HepG2 (cell line): Measurements from ENCODE around the gene MGAT5. TPM values are rescaled to one million over a fixed set of nuclear protein-coding genes. Genes with fewer than 3 reads are reported as not detected.

Source experiments
- ASH2L ChIP-seq: fragments of 300-600, 200-600 bp; sonication (generic); IDR thresholded peaks from 2 replicates; pipeline ENCODE4 v1.7.0; 2017; ENCODE audit warnings: low read depth, mild to moderate bottlenecking, moderate library complexity, mixed read lengths, low read length; ENCODE audit not compliant: insufficient read length
- ATAD3A ChIP-seq: sonication (generic); formaldehyde crosslinking; IDR thresholded peaks from 2 replicates; pipeline ENCODE4 v1.4.0; 2020; ENCODE audit warnings: missing genetic modification reagents
- FIP1L1 ChIP-seq: fragments of 200-400 bp; formaldehyde crosslinking; IDR thresholded peaks from 2 replicates; pipeline ENCODE4 v1.6.1; 2018; ENCODE audit warnings: low read depth, mild to moderate bottlenecking, low read length, moderate library complexity, borderline replicate concordance; ENCODE audit not compliant: insufficient read depth
- FOSL1 ChIP-seq: sonication (generic); formaldehyde crosslinking; IDR thresholded peaks from 2 replicates; pipeline ENCODE4 v1.9.0; 2021; ENCODE audit warnings: missing genetic modification reagents, borderline replicate concordance
- FOXJ3 ChIP-seq: sonication (generic); formaldehyde crosslinking; IDR thresholded peaks from 2 replicates; pipeline ENCODE4 v1.4.0; 2020; ENCODE audit warnings: missing genetic modification reagents, mild to moderate bottlenecking, borderline replicate concordance
- GPN1 ChIP-seq: sonication (generic); formaldehyde crosslinking; IDR thresholded peaks from 2 replicates; pipeline ENCODE4 v1.5.1; 2020; ENCODE audit warnings: missing genetic modification reagents, borderline replicate concordance
- HES4 ChIP-seq: sonication (generic); formaldehyde crosslinking; IDR thresholded peaks from 2 replicates; pipeline ENCODE4 v1.9.0; 2021; ENCODE audit warnings: mild to moderate bottlenecking, missing genetic modification reagents, borderline replicate concordance
- ISL2 ChIP-seq: sonication (generic); formaldehyde crosslinking; IDR thresholded peaks from 2 replicates; pipeline ENCODE4 v1.5.0; 2020; ENCODE audit warnings: missing genetic modification reagents
- KLF15 ChIP-seq: sonication (generic); formaldehyde crosslinking; IDR thresholded peaks from 2 replicates; pipeline ENCODE4 v1.8.1; 2023; ENCODE audit warnings: borderline replicate concordance, mild to moderate bottlenecking, inconsistent platforms, missing genetic modification reagents, mixed read lengths
- KLF16 ChIP-seq, 2 experiments: sonication (generic) in 1 of 2; formaldehyde crosslinking in 1 of 2; IDR thresholded peaks; 2 replicates each; pipeline versions ENCODE4 v1.6.1 to v1.8.0; 2016 to 2023; ENCODE audit warnings: missing genetic modification reagents in 2 of 2, missing compliant biosample characterization in 1 of 2
- MEIS1 ChIP-seq: sonication (generic); formaldehyde crosslinking; IDR thresholded peaks from 2 replicates; pipeline ENCODE4 v1.9.0; 2021; ENCODE audit warnings: mild to moderate bottlenecking, missing genetic modification reagents, moderate library complexity, borderline replicate concordance
- SAP130 ChIP-seq: IDR thresholded peaks from 2 replicates; pipeline ENCODE4 v1.6.1; 2016; ENCODE audit warnings: low read depth
- SOX13 ChIP-seq, 3 experiments: fragments of 450-650 bp in 1 of 3; sonication (generic) in 1 of 3; formaldehyde crosslinking in 1 of 3; IDR thresholded peaks in 2 of 3; conservative IDR thresholded peaks in 1 of 3; 2 replicates each; pipeline versions ENCODE4 v1.5.0 to v1.6.1; 2016 to 2020; ENCODE audit warnings: antibody characterized with exemption in 1 of 3, mild to moderate bottlenecking in 1 of 3, missing compliant biosample characterization in 1 of 3, missing genetic modification reagents in 1 of 3, moderate library complexity in 1 of 3
- SP1 ChIP-seq, 2 experiments: fragments of 450-650 bp in 1 of 2; sonication (generic) in 1 of 2; formaldehyde crosslinking in 1 of 2; IDR thresholded peaks; 2 replicates each; pipeline versions ENCODE4 v1.4.0 to v1.6.1; 2016 to 2020; ENCODE audit warnings: missing genetic modification reagents in 1 of 2
- TBX2 ChIP-seq: sonication (generic); formaldehyde crosslinking; IDR thresholded peaks from 2 replicates; pipeline ENCODE4 v1.5.0; 2020; ENCODE audit warnings: missing genetic modification reagents, mild to moderate bottlenecking, borderline replicate concordance
- polyA plus RNA-seq, 8 experiments: library from polyadenylated mRNA; depleted of rRNA in 3 of 8; stranded (reverse) in 7 of 8; unstranded in 1 of 8; fragments of >200 nt; fragmentation: Illumina TruSeq in 4 of 8; extraction: Trizol in 4 of 8; gene quantifications; 2 replicates each; pipeline versions ENCODE4 v1.2.1 to v1.2.3, GENCODE V29; 2011 to 2016; ENCODE audit warnings: low read depth in 4 of 8, missing spikeins in 1 of 8, mixed read lengths in 1 of 8; ENCODE audit not compliant: insufficient read depth in 1 of 8
- total RNA-seq, 5 experiments: library from RNA; depleted of rRNA; stranded (reverse); fragments of >200 nt; fragmentation: Illumina TruSeq; extraction: Trizol; gene quantifications; 2 replicates each; pipeline ENCODE4 v1.2.3, GENCODE V29; 2016; ENCODE audit warnings: low read depth in 1 of 5
- TF ChIP-seq, protein P1 (sequence below): sonication (generic); formaldehyde crosslinking; IDR thresholded peaks from 2 replicates; pipeline ENCODE4 v1.5.1; 2020; ENCODE audit warnings: mild to moderate bottlenecking, missing genetic modification reagents, moderate library complexity
- TF ChIP-seq, protein P2 (sequence below): IDR thresholded peaks from 2 replicates; pipeline ENCODE4 v1.6.1; 2018; ENCODE audit warnings: missing genetic modification reagents, mild to moderate bottlenecking, missing compliant biosample characterization
- TF ChIP-seq, protein P3 (sequence below): sonication (generic); formaldehyde crosslinking; IDR thresholded peaks from 2 replicates; pipeline ENCODE4 v1.5.0; 2020; ENCODE audit warnings: mild to moderate bottlenecking, missing genetic modification reagents, borderline replicate concordance

MGAT5 gene
- total and polyA plus RNA-seq, 2 of the 13 experiments (the other 11 are each of a cell fraction or from before 2014, with no cell fraction given): 33.1 to 60.2 TPM

DNA sequence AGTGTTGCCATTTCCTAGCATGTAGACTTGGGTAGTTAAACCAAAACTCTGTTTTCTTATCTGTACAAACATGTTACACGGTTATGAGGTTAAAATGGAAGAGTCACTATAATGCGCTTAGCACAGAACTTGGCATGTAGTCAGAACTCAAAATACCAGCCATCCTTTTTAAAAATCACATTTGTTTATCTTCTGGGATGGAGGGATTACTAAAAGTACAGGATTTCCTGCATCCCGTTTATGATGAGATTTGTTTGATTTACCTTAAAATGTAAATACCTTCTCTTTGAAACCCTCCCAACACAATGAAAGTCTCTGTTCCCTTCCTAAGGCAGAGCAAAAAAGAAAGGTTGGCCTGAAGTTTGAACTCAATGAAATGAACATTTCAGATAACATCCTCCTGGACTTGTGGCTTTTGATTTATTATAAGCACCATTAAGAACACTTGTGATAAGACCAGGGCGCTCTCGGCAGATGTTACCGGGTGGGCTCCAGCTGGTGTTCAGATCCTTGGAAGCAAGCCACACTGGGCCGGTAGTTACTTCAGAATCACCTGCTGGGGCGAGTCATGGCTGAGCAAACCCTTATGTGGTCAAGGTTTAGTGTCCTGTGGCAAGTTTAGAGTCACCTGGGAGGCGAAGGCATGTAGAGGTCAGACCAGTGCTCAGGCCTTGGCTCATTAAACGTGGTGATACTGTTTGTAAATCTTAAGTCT lies 105.7 kb downstream of the MGAT5 start (continued):
- TF ChIP-seq, protein P1, sequence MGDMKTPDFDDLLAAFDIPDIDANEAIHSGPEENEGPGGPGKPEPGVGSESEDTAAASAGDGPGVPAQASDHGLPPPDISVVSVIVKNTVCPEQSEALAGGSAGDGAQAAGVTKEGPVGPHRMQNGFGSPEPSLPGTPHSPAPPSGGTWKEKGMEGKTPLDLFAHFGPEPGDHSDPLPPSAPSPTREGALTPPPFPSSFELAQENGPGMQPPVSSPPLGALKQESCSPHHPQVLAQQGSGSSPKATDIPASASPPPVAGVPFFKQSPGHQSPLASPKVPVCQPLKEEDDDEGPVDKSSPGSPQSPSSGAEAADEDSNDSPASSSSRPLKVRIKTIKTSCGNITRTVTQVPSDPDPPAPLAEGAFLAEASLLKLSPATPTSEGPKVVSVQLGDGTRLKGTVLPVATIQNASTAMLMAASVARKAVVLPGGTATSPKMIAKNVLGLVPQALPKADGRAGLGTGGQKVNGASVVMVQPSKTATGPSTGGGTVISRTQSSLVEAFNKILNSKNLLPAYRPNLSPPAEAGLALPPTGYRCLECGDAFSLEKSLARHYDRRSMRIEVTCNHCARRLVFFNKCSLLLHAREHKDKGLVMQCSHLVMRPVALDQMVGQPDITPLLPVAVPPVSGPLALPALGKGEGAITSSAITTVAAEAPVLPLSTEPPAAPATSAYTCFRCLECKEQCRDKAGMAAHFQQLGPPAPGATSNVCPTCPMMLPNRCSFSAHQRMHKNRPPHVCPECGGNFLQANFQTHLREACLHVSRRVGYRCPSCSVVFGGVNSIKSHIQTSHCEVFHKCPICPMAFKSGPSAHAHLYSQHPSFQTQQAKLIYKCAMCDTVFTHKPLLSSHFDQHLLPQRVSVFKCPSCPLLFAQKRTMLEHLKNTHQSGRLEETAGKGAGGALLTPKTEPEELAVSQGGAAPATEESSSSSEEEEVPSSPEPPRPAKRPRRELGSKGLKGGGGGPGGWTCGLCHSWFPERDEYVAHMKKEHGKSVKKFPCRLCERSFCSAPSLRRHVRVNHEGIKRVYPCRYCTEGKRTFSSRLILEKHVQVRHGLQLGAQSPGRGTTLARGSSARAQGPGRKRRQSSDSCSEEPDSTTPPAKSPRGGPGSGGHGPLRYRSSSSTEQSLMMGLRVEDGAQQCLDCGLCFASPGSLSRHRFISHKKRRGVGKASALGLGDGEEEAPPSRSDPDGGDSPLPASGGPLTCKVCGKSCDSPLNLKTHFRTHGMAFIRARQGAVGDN (CRISPR knock-in tag): peak; percentile 40; the same call in 1 of the 2 replicates
- TF ChIP-seq, protein P2, sequence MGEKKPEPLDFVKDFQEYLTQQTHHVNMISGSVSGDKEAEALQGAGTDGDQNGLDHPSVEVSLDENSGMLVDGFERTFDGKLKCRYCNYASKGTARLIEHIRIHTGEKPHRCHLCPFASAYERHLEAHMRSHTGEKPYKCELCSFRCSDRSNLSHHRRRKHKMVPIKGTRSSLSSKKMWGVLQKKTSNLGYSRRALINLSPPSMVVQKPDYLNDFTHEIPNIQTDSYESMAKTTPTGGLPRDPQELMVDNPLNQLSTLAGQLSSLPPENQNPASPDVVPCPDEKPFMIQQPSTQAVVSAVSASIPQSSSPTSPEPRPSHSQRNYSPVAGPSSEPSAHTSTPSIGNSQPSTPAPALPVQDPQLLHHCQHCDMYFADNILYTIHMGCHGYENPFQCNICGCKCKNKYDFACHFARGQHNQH (CRISPR knock-in tag): 0 out of 2 replicates have a peak, but pooled peaks have one; percentile 28
- peak; percentile 77 for TF ChIP-seq ISL2 (CRISPR knock-in tag)
- no peak for TF ChIP-seq KLF16 (CRISPR knock-in tag; IDR thresholded peaks at IDR 0.05)
- TF ChIP-seq GPN1 (CRISPR knock-in tag): no peak
- no peak for TF ChIP-seq MEIS1
- no peak for TF ChIP-seq SOX13 (IDR thresholded peaks at IDR 0.05)
- TF ChIP-seq SOX13 (CRISPR knock-in tag; conservative IDR thresholded peaks at IDR 0.05 in 1 of 2, IDR thresholded peaks at IDR 0.05 in 1 of 2): peak in 1 of 2 experiments; percentile 71; a peak in 1 of 4 replicates
- TF ChIP-seq FOXJ3 (CRISPR knock-in tag): peak; percentile 53; the same call in 1 of the 2 replicates
- TF ChIP-seq SAP130 (CRISPR knock-in tag): 0 out of 2 replicates have a peak, but pooled peaks have one; percentile 10
- TF ChIP-seq SP1 (IDR thresholded peaks at IDR 0.05): no peak
- no peak for TF ChIP-seq SP1 (CRISPR knock-in tag; IDR thresholded peaks at IDR 0.05)
- peak; percentile 56; the same call in 1 of the 2 replicates for TF ChIP-seq TBX2 (CRISPR knock-in tag)
- no peak for TF ChIP-seq ATAD3A
- no peak for TF ChIP-seq HES4 (CRISPR knock-in tag)
- TF ChIP-seq, protein P3, sequence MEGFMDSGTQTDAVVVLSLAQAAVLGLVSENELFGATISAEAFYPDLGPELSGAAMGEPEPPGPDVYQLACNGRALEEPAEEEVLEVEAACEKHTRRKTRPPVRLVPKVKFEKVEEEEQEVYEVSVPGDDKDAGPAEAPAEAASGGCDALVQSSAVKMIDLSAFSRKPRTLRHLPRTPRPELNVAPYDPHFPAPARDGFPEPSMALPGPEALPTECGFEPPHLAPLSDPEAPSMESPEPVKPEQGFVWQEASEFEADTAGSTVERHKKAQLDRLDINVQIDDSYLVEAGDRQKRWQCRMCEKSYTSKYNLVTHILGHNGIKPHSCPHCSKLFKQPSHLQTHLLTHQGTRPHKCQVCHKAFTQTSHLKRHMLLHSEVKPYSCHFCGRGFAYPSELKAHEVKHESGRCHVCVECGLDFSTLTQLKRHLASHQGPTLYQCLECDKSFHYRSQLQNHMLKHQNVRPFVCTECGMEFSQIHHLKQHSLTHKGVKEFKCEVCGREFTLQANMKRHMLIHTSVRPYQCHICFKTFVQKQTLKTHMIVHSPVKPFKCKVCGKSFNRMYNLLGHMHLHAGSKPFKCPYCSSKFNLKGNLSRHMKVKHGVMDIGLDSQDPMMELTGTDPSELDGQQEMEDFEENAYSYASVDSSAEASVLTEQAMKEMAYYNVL (CRISPR knock-in tag): peak; percentile 89
- TF ChIP-seq ASH2L: peak; percentile 45
- no peak for TF ChIP-seq FIP1L1
- TF ChIP-seq KLF15 (CRISPR knock-in tag): no peak
- no peak for TF ChIP-seq FOSL1 (CRISPR knock-in tag)
